Fibroblast of villous mesenchyme (primary cell): Measurements from ENCODE around the gene RASAL2. TPM values are rescaled to one million over a fixed set of nuclear protein-coding genes. Genes with fewer than 3 reads are reported as not detected.

Source experiments
- DNase-seq: peaks from one replicate; pipeline ENCODE4 v3.0.0-alpha.2; 2010; ENCODE audit warnings: low read depth
- H3K4me3 ChIP-seq: 2 replicates; pipeline ENCODE4 v1.5.1; 2011; ENCODE audit warnings: low read depth, mild to moderate bottlenecking, low read length
- total RNA-seq: library from RNA; depleted of rRNA; stranded (reverse); fragments of >200 nt; gene quantifications from 2 replicates; pipeline ENCODE4 v1.2.3, GENCODE V29; 2012
- TF ChIP-seq, protein P1 (sequence below): IDR thresholded peaks from 2 replicates; pipeline ENCODE4 v1.5.1; 2012; ENCODE audit warnings: low read depth, mild to moderate bottlenecking, low read length; ENCODE audit not compliant: insufficient read depth

RASAL2 gene
- total RNA-seq, 1 donor = 40.6 TPM

DNA sequence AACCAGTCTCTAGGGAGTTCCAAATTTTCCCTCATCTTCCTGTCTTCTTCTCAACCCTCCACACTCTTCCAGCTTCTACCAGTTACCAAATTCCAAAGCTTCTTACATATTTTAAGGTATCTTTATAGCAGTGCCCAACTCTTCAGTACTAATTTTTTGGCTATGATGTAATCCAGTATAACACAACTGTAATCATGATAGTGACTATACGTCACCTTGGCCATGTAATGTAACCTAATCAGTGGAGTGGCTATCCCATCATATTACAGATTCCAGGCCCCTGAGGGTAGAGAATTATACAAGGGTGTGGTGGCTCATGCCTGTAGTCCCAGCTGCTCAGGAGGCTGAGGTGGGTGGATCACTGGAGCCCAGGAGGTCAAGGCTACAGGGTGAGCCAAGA, 259.6 kb downstream of the RASAL2 start:
- TF ChIP-seq, protein P1, sequence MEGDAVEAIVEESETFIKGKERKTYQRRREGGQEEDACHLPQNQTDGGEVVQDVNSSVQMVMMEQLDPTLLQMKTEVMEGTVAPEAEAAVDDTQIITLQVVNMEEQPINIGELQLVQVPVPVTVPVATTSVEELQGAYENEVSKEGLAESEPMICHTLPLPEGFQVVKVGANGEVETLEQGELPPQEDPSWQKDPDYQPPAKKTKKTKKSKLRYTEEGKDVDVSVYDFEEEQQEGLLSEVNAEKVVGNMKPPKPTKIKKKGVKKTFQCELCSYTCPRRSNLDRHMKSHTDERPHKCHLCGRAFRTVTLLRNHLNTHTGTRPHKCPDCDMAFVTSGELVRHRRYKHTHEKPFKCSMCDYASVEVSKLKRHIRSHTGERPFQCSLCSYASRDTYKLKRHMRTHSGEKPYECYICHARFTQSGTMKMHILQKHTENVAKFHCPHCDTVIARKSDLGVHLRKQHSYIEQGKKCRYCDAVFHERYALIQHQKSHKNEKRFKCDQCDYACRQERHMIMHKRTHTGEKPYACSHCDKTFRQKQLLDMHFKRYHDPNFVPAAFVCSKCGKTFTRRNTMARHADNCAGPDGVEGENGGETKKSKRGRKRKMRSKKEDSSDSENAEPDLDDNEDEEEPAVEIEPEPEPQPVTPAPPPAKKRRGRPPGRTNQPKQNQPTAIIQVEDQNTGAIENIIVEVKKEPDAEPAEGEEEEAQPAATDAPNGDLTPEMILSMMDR = no peak
- H3K4me3 ChIP-seq = no peak overlapping the region
- DNase-seq = no peak

DNA sequence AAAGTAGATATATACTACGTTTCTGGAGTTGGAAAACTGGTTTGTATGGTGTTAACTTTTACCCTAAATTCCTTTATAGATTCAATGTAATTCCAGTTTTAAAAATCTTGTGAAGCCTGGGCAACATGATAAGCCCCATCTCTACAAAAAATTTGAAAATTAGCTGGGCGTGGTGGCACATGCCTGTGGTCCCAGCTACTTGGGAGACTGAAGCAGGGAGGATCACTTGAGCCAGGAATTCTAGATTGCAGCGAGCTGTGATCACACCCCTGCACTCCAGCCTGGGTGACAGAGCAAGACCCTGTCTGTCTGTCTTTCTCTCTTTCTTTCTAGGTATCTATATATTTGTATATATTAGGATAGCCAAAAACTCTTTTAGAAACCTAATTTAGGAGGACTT, 260.9 kb downstream of the RASAL2 start:
- TF ChIP-seq, protein P1 = no peak
- no peak overlapping the region for H3K4me3 ChIP-seq
- DNase-seq = no peak

GRCh38 chr1:178356299-178356698, 262.4 kb downstream of the RASAL2 start:
- no peak overlapping the region for H3K4me3 ChIP-seq
- DNase-seq = no peak
- TF ChIP-seq, protein P1 = no peak

GRCh38 chr1:178358456-178358855, 264.6 kb downstream of the RASAL2 start:
- TF ChIP-seq, protein P1 = no peak
- DNase-seq = no peak
- H3K4me3 ChIP-seq = no peak overlapping the region

- DNase-seq = no peak
- no peak overlapping the region for H3K4me3 ChIP-seq
- TF ChIP-seq, protein P1 = no peak
Observed at GRCh38 chr1:178360421-178360820, 266.5 kb downstream of the RASAL2 start.

GRCh38 chr1:178361847-178362246, 267.9 kb downstream of the RASAL2 start:
- TF ChIP-seq, protein P1 = no peak
- H3K4me3 ChIP-seq = no peak overlapping the region
- no peak for DNase-seq

DNA sequence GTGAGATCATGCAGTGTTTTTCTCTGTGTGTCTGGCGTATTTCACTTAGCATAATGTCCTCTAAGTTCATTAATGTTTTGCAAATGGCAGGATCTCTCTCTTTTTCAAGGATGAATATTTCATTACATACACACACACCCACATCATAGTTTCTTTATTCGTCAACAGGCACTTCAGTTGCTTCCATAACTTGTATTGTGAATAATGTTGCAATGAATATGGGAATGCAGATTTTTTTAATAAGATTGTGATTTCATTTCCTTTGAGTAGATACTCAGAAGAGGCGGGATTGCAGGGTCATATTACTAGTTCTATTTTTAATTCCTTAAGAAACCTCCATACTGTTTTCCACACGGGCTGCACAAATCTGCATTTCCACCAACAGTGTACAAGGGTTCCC, 268.8 kb downstream of the RASAL2 start:
- H3K4me3 ChIP-seq = no peak overlapping the region
- TF ChIP-seq, protein P1 = no peak
- DNase-seq = peak; percentile 62
